Activated CD8-positive, alpha-beta memory T cell treated with anti-CD3 and anti-CD28 coated beads, Interleukin-2, amount 50 U/mL, for 24 hours (primary cell): ENCODE results near the gene KDM4D.
"Not testable (repeated sequence)": the region's sequence is repeated elsewhere in the genome, so short reads cannot be mapped to it uniquely, and the experiment has no call there.

Experiments used
- DNase-seq: peaks from one replicate; pipeline ENCODE4 v3.0.0-alpha.2; 2020; ENCODE audit errors: extremely low read depth

The KDM4D gene

DNA sequence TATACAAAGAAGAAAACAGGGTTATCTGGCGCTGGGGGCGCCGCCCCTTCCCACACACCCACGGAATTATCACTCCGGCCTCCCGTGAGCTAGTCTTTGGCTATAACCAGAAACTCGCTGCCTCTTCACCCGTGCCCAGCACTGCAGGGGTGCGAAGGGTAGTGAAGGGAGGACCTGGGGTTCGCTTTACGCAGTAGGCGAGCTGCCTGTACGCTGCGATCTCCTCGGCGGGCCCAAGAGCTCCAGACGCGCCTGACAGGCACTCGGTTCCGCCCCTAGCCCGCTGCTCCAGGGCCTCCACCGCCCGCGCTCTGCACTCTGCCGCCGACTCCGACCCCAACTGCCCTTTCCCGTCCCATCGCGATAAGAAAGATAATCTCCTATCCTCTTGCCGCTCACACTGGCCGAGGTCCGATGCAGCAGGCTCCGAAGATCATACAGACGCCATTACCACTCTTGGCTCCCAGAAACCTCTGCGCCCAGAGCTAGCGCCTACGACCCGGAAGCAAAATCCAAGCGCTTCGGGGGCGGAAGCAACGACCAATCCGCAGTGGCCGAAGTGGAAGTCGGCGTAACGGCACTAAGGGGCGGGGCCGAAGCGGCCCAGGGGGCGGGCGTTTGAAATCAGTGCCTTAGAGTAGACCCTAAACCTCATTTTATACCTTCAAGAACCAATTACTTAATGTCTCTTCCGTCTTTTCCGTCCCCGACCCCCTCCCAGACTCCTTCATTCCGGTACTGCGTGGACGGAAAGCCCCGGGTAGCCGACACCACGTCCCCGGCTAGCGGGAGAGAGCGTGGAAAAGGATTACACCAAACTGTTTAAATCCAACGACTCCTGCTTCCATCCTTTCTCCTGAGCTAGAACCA is at the start of gene KDM4D, which contains the start of gene CWC15:
TSS of gene KDM4D (plus strand) at position 611 of the 870 bp plus-strand sequence. CDS start 23,664 bp downstream, outside the sequence.
TSS of gene CWC15 (minus strand) at position 458 of the 870 bp plus-strand sequence. CDS start 1,371 bp downstream, outside the sequence.
- DNase-seq, result peak; percentile 90

DNA sequence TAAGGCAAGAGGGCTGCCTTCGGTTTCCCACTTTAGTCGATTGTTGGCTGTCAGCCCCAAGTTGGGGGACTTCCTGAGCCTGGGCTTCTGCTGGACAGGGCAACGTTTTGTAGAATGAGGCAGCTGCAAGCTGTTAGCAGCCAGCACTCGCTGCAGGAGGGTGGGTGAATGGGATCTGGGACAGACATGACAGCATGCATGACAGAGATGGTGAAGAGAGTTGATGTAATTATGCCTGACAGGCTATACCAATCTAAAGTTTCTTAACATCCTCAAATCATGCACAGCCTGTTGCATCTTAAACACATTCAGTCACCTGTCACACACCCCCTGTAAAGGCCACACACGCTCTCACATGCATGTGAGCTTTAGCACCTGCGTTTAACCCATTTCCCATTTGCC is 49.3 kb upstream of the KDM4D start:
- DNase-seq, result no peak

DNA sequence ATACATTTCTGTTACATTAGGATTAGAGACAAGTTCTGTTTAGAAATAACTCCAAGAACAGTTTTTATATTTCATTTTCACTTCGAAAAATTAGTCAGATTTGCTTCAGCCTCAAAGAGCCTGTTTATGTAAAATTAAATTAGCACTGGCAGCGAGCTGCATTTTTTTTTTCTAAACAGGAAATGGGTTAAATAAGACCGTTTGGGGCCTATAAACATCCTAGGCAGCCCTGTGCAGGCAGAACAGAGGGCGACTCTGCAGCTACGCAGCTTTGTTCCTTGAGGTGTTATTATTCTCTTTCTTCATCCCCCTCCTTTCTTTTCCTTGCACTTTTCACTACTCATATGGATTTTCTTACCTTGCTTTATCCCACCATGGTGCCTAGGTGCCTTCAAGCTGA is 48.9 kb upstream of the KDM4D start:
- DNase-seq, result no peak

DNA sequence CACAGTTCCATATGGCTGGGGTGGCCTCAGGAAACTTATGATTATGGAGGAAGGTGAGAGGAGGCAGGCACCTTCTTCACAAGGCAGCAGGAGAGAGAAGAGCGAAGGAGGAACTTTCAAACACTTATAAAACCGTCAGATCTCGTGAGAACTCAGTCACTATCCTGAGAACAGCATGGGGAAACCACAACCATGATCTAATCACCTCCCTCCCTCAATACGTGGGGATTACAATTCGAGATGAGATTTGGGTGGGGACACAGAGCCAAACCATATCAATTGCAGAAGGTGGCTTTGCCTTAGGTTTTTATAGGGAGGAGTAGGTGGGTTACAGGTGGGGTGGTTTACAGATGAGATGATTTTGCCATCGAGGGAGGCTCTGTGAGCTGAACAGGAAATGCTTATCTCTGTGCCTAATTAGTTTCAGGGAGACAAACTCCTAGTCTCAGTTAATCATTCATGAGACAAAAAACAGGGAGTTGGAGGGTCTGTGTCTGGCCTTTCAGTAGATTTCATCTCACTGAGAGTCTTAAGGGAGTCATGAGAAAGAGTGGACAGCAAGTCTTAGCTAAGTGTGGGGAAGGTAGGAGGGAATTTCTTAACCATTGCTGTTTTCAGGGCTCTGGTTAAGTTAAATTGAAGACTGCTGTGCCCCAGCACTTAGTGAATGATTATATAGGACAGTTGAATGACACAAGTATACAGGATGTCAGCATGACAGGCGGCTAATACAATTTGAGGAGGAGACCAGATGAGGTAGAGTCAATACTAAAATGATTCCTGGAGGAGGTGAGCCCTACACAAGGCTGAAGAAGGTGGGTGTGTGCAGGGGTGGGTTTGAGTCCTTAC is 47.9 kb upstream of the KDM4D start:
- no peak for DNase-seq

DNA sequence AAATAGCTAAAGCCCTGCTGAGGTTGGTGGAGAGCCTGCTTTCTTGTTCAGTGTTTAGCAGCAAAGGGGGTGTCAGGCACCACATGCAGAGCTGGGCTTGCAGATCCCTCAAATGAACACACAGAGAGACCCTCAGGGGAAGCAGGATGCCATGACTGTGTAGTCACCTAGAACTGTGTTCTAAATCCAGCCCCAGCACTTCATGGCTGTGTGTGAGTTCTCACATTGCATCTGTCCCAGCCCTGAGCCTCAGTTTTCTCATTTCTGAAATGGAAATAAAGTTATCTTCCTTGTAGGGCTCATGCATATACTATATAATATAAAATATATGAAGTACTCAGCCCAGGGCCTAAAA is 47.3 kb upstream of the KDM4D start:
- DNase-seq, result no peak

DNA sequence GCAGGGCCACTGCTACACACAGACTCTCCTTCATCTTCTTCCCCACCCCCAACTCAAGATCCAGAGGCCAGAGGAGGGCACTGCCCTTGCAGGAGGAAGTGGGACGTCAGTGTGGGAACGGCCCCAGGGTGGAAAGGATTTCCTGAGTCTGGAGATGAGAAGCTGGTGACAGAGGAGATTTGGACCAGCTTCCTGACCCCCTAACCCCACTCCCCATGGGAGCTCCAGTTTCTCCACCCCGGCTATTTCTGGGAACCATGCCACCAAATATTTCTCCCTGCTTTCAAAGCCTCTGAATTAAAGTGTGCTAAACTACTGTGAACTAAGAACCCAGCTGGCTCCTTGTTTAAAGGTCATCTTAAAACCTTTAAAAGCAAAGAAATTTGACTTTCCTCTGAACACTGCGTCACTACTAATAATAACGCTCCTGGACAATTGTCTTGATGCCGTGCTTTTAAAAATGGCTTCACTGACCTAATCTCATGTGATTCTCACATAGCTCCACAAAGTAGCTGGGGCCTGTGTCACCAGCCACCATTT is 46.7 kb upstream of the KDM4D start:
- DNase-seq, result no peak

DNA sequence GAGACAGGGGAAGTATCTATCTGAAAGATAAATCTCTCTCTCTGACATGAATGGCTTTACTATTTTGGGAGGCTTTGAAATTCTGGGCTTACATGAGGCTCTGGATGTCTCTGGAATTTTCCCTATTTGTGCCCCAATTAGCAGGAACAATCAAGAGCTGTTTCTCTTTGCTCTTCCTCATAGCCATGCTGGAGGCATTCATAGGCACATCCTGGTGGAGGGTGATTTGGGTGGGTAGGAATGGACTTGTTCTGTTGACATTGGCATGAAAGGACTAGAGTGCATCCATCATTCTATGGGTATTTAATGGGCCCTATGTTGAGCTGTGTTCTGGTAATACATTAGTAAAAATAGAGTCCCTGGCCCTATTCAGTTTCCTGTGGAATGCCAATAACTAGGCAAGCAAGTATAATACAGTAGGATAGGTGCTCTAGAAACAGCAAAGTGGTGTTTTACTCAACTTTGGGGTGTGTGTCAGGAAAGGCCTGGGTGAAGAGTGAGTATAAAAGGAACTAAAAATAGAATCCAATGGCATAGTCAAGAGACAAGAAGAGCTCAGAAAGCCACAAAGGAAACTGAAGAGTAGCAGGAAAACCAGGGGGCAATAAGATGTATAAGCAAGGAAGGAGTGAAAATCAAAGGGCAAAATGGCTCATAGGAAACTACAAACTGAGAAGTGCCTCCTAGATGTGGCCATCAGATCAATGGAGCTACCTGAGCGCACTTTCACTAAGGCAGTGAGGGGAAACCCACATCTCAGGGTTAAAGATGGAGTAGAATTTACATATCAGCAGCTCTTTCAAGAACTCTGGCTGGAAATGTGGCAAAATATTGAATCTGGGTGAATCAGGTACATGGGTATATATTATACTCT is 45.2 kb upstream of the KDM4D start:
- no peak for DNase-seq

DNA sequence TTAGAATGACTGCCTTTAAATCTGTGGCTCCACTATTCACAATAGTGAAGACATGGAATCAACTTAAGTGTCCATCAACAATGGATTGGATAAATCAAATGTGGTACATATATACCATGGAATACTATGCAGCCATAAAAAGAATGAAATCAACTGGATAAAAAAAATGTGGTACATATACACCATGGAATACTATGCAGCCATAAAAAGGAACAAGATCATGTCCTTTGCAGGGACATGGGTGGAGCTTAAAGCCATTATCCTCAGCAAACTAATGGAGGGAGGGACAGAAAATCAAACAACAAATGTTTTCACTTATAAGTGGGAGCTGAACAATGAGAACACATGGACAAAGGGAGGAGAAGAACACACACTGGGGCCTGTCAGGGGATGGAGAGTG is 41.4 kb upstream of the KDM4D start:
- not testable (repeated sequence) for DNase-seq

DNA sequence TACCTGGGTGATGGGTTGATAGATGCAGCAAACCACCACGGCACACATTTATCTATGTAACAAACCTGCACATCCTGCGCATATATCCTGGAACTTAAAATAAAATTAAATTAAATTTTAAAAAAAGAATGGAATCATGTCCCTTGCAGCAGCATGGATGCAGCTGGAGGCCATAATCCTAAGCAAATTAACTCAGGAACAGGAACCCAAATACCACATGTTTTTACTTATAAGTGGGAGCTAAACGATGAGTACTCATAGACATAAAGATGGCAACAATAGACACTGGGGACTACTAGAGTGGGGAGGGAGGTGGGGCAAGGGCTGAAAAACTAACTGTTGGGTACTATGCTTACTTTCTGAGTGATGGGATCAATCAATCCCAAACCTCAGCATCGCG is 41.0 kb upstream of the KDM4D start:
- DNase-seq, result no peak

DNA sequence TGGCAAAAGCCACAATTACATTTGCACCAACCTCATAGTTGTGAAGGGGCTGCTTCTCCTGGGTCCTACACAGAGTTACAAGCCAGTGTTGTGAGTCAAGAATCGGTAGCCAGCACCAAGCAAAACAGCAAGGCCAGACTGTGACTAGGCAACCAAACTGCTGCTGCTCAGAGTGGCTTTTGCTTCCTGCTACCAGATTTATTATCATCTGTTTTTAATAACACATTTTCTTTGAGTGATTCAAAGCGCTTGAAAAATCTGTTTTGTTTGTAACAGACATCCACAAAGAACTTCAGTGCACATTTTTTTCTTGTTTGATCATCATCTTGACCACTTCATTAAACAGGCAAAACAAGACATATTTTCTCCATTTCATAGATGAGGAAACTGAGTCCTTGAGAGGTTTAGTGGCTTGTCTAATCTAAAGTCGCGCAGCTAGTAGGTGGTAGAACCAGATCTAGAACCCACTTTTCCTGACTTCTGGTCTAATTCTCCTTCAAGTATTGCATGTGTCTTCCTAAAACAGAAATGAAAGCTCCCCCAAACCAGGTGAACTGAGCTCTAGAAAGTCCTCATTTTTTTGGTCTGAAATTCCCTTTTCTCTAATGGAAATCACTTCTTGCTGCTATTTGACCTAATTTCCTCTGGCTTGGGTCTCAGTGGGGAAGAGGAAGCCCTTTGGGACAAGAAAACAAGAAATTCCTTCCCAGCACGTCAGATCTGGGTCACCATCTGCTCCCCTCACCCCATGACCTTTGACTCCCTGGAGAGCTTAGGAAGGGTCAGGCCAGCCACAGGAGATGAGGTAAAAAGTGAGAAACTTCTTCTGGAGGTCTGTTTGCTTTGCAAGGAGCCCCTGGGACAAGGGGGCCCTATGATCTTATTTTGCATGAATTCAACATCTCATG is 40.0 kb upstream of the KDM4D start:
- DNase-seq, result no peak

DNA sequence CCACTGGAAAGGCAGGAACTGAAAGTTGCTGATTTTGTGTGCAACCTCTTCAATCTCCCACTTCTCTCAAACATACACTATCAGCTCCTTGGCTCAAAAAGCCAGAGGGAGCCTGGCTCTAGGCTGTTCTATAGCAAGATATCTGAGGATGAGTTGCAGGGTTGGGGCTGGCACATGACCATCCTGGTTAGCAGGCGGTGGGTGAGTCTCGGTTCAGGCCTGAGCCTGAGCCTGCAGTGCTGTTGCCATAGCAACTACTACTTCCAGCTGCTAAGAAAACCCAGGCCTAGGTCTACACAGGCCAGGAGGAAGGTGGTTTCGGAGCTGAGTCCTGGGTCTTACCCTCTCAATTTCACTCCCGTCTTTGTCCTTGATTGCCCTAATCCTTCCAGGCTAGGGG is 39.1 kb upstream of the KDM4D start:
- no peak for DNase-seq

DNA sequence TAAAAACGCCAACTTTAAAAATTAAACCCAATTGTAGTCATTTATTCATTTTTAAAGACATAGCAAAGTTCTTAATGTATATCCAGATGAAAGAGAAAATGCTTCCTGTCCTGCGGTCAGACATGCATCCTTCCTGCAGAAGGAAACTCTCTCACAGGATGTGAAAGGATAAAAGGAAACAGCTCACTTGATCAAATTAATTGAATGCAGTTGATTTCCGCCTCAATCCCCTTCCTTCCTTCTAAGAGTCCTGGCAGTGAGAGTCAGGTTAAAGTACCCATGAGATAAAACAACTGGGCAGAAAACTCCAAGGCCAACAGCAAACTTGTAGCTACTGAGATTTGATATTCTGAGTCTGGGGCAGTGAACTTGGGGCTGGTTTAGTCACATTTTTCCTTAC is 38.7 kb upstream of the KDM4D start:
- DNase-seq, result no peak

DNA sequence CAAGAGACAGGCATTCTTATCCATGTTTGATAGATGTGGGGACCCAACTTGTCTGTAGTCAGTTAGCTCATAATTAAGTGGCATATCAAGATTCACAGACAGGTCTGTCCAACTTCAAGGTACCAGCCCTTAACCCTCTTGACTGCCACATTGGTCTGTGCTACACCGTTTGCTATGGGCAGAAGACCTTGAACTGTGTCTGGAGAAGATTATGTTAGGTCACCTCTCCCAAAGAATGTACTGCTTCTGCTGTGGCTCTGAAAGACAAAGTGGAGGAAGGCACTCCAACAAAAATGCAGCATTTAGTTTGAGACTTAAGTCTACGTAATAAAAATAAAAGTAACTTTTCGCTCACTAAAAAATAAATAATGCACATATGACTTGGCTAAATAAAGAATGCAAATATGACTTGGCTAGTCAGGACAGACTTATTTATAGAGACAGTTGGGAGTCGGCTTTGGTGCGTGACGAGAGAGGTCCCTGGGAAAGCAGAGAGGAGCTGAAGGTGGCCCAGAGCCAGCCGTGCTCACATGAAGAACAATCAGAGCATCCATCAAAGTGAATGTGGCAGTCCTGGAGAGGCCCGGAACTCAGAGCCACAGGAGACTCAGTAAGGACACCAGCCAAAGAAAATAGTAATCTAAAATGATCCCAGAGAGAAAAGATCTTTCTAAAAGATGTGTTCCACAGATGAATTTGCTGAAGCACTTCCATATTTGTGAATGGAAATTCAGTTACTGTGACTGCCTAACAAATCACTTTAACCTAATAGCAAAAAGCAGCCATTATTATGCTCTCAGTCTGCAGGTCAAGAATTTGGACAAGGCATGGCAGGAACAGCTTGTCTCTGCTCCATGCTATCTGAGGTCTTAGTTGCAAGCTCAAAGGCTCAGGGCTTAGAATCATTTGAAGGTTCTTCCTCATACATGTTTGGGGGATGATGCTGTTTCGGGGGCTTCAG is 35.1 kb upstream of the KDM4D start:
- DNase-seq, result no peak

DNA sequence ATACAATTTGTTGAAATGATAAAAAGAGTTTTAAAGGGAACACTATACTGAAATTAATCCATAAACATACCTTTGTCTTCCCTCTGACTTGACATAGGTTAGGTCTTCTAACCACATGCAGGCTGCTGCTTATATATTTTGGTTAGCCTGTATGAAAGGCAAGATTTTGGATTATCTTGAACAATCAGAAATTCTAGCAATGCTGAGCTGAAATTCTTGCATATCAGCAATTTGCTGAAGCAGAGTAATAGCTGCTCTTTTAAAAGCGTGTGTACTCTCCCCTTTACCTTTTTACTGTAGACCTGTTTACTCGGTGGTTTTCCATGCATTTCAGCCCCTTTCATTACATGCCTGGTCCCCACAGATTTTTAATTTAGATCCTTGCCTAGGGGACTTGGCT is 34.2 kb upstream of the KDM4D start:
- DNase-seq, result no peak

DNA sequence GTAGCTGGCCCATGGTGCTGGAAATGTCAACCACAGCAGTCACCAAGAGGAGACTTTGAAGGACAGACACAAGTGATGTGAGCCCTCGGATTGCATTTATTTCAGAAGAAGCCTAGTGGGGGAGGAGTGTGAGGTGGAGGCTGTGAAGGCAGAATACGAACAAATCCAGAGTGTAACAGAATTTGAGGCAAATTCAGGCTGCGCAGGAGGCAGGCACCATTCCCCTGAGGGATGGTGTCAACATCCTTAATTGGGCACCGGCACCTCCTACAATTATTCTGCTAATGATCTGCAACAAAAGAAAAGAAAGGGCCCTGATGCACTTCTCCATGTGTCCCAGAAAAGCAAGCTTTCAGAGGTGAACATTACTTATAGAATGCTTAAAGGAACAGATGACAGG is 32.4 kb upstream of the KDM4D start:
- no peak for DNase-seq

DNA sequence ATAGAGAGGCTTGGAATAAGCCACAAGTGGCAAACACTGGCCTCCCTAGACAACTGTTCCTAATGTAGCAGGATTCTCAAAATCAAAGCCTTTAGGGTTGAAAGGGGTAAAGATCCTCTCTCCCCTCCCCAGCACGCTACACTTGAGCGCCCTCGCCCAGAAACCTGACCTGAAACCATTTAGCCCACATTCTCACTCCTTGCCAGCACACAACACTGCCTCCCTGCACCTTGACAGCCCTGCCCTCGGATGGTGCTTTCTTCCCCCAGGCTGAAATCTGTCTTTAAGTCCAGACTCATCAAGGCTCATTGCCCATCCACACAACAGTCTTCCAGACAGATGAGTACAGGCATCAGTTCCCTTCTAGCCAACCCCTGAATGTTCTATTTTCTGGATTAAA is 26.7 kb upstream of the KDM4D start:
- no peak for DNase-seq

DNA sequence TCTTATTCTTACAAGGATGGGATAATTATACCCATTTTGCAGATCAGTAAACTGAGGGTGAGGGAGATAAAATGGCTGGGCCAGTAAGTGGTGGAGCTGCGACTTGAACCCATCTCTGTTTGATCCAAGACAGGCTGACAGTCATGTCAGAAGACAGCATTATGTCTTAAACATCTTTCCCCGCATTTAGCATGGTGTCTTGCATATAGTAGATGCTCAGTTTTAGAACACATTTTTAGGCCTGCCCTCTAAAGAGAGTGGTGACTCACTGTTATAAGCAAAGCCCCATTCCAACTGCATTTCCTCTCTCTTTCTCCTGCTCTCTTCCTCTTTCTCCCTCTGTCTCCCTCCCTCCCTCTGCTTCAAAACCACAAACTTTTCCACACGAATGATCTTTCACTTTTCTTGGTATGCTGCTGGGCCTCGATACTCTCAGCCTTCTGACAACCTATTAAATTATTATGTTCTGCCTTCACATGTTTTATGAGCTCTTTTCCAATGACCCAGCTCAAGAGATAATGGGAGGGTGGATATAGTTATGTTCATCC is 25.4 kb upstream of the KDM4D start:
- no peak for DNase-seq

DNA sequence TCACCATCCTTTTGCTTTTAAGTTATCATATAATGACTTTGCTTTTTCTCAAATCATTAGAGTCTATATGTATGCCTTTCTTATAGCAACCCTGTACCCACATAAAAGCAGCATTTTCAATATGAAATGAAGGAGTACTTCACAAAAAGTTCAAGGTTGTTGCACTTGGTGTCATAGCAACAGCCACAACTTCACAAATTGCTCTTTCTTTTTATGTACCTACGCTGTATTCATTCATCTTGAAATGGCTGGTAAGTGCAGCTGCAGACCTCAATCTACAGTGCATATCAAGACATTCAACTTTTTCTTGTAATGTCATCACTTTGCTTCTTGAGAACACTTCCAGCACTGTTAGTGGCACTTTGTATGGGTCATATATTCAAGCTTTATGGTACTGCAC is 18.8 kb upstream of the KDM4D start:
- DNase-seq, result no peak

DNA sequence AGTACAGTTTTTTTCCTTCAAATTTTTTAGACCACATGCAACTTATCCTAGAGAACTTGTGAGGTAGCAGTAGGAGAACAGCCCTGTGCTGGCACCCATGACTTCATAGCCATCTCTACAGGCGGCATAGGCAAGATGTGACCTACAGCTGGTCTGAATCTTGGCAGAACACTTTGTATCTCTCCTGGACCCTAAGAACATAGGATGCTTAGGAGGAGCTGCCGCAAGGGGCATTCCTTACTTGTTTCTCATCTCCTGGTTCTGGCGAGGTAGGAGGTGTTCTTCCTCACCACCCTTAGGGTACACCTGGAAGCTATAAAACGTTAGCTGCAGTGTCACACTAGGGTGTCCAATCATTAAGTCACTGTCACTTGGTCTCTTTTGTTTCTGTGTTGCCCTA is 16.5 kb upstream of the KDM4D start:
- DNase-seq, result no peak
